Activated T-cell treated with anti-CD3 and anti-CD28 coated beads for 24 hours (primary cell): ENCODE results near the gene ATP9B.

Source experiments
- DNase-seq: peaks from one replicate; pipeline ENCODE4 v3.0.0-alpha.2; 2020; ENCODE audit warnings: low read depth

The ATP9B gene

DNA sequence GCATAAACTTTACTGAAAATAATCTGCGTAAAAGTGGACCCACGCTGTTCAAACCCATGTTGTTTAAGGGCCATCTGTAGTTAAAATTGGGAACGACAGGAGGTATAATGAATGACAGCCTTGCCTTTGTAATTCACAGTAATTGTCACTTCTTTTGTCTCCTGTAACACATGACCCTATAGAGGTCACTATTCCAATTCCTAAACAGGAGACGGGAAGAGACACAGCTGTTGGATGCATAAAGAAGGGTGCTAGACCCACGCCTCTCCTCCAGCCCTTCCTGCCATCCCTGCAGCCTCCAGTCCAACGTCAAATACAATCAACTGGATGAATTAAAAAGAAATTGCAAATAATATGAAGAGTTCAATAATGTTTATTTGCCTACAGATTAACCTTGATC lies 263.5 kb downstream of the ATP9B start:
- DNase-seq = no peak

- DNase-seq = no peak
Observed at GRCh38 chr18:79333046-79333445, 263.9 kb downstream of the ATP9B start.

GRCh38 chr18:79334496-79335233 lies 265.5 kb downstream of the ATP9B start:
- DNase-seq = no peak

DNA sequence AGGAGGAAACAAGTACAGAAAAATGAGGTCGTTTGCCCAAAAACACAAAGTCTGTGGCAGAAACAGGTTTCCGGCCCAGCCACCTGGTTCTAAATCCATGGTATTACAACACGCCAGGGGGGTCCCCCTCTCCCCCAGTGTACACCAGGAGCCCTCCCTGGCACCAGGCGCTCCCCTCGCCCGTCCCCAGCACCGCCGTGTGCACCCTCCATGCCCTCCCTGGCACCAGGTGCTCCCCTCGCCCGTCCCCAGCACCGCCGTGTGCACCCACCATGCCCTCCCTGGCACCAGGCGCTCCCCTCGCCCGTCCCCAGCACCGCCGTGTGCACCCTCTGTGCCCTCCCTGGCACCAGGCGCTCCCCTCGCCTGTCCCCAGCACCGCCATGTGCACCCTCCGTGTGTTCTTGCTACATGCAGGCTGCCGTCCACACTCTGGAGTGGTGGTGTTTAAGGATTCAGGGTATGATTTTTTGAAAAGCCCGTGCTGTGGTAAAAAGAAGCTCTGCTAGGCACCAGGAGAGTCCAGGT lies 266.7 kb downstream of the ATP9B start:
- DNase-seq = no peak

GRCh38 chr18:79336556-79337142 lies 267.5 kb downstream of the ATP9B start:
- DNase-seq = no peak

DNA sequence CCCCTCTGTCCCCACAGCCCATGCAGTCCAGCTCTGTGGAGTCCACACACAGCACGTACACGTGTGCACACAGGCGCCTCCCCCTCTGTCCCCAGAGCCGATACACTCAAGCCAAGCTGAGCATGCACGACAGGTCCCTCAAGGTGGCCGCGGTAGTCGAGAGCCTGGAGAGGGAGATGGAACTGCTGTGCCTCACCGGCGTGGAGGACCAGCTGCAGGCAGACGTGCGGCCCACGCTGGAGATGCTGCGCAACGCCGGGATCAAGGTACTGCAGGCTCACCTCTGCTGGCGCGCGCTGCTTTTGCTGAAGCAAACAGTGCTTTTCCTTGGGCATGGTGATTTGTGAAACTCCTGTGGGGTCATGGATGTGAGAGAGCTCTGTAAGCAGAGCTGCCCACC lies 268.0 kb downstream of the ATP9B start:
- no peak for DNase-seq

- DNase-seq = no peak
Observed at GRCh38 chr18:79337620-79338019, 268.4 kb downstream of the ATP9B start.

GRCh38 chr18:79339094-79339908 lies 270.1 kb downstream of the ATP9B start:
- no peak for DNase-seq

- DNase-seq = no peak
Observed at GRCh38 chr18:79343567-79344207, 274.5 kb downstream of the ATP9B start.

DNA sequence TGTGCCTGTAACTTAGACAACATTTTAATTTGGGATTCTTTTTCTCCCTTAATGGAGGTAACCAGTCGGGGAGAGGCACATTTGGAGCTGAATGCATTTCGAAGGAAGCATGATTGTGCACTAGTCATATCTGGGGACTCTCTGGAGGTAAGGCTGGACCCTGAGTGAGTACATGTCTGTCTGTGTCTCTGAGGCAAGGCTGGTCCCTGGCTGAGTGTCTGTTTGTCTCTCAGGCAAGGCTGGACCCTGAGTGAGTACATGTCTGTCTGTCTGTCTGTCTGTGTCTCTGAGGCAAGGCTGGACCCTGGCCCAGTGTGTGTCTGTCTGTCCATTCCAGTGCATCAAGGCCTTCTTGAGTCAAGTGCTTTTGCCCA lies 275.0 kb downstream of the ATP9B start:
- DNase-seq = no peak

DNA sequence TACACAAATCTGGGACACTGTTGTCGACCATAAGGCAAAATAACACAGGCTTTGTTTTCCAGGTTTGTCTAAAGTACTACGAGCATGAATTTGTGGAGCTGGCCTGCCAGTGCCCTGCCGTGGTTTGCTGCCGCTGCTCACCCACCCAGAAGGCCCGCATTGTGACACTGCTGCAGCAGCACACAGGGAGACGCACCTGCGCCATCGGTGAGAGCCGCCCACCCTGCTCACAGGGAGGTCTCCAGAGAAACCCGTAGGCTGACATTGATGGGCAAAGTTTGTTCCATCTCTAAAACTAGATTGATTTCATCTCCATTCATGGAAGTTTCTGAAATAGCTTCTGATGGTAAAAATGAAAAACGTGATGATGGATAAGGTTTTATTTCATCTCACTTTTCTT lies 276.2 kb downstream of the ATP9B start:
- DNase-seq = no peak

GRCh38 chr18:79345981-79346380 lies 276.8 kb downstream of the ATP9B start:
- no peak for DNase-seq

DNA sequence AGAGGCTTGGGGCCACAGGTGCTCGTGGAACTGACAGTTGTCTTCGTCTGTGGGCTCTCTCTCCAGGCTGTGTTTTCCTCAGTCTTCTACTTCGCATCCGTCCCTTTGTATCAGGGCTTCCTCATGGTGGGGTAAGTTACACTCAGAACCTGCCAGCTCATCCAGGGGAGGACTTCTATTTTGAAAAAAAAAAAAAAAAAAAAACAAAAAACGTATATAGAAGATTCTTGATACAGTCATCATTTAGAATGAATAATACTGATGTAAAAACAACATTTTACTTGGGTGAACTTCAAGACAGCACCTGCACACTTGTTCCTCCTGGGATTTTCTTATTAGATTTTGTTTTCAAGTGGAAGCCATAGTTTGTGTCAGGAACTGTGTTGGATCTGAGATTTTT lies 278.9 kb downstream of the ATP9B start:
- no peak for DNase-seq

DNA sequence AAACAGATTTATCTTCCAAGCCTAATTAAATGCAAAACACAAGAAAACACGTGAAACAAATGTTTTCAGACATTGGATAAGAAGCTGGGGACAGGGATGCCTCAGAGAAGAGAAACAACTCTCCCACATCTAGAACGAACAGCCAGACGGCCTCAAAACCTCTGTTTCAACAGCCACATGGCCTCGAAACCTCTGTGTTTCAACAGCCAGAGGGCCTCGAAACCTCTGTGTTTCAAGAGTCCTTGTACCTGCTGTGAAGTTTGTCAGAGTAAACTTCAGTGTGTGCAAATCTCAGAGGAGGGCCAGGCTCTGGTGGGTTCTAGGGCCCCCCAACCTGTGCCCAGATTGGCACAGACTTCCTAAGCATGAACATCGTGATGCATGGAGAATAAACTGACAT lies 283.2 kb downstream of the ATP9B start:
- no peak for DNase-seq

DNA sequence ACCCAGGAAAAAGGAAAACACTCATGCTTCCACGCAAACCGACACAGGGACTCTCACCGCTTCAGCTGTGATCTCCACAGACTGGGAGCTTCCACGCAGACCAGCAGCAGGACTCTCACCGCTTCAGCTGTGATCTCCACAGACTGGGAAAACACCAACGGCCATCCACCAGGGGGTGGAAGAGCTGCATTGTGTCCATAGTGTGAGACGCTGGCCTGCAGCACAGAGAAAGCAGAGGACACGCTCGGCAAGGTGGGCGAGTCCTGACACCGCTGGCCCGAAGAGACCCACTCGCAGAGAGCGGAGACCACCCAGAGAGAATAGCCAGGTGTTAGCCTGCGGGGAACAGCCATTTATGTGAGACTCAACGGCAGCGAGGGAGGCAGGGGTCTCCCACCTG lies 284.1 kb downstream of the ATP9B start:
- DNase-seq = no peak

DNA sequence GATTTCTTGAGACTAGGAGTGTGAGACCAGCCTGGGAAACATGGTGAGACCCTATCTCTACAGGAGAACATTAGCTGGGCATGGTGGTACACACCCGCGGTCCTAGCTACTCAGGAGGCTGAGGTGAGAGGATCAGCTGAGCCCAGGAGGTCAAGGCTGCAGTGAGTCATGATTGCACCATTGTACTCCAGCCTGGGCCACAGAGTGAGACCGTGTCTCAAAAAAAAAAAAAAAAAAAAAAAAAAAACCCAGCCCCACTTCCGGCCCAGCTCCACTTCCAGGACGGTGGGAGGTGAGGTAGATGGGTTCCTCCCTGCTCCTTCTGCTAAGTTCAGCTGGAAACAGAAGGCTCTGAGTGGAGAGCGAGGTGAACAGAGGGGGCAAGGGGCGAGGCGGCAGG lies 285.2 kb downstream of the ATP9B start:
- no peak for DNase-seq

GRCh38 chr18:79355433-79356335 lies 286.5 kb downstream of the ATP9B start:
- DNase-seq = no peak

DNA sequence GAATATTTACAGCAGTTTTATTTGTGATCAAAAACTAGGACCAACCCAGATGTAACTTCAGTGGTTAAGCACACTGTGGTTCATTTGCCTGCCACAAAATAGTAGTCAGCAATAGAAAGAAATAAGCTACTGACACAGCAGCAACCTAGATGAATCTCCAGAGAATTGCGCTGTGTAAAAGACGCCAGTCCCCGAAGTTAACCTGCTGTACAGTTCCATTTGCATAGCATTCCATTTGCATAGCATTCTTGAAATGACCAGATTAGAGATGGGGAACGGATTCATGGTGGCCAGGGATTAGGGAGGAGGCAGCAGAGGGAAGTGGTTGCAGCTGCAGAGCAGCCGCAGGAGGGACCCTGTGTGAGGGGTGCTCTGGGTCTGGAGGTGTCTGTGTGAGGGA lies 287.2 kb downstream of the ATP9B start:
- DNase-seq = no peak

GRCh38 chr18:79360933-79361332 lies 291.7 kb downstream of the ATP9B start:
- DNase-seq = no peak

GRCh38 chr18:79361766-79362522 lies 292.8 kb downstream of the ATP9B start:
- no peak for DNase-seq

- DNase-seq = no peak
Observed at GRCh38 chr18:79365701-79366100, 296.5 kb downstream of the ATP9B start.
